HL-60/S4 treated with retinoic acid at 250 ng/mL for 4 days and 3 days (cell line): ENCODE data around the gene REG3G.
"Not testable (repeated sequence)": the region's sequence is repeated elsewhere in the genome, so short reads cannot be mapped to it uniquely, and the experiment has no call there.

Experiments used
- in situ Hi-C: fragments of 300-500 bp; cut with MboI; formaldehyde crosslinking; loops from 2 replicates; pipeline ENCODE4 v1.7.0; 2022; ENCODE audit warnings: low sequenced_read_pairs

REG3G gene

GRCh38 chr2:79011496-79011895, 14.0 kb upstream of the REG3G start:
- in situ Hi-C loops = no loop called here

- in situ Hi-C loops = no loop called here
These were observed 11.9 kb upstream of the REG3G start for GRCh38 chr2:79013629-79014028.

GRCh38 chr2:79016342-79016741, 9.2 kb upstream of the REG3G start:
- in situ Hi-C loops = no loop called here

- in situ Hi-C loops = no loop called here
These were observed 559 bp downstream of the REG3G start for GRCh38 chr2:79026061-79026460.

- in situ Hi-C loops = no loop called here
These were observed 14.4 kb downstream of the REG3G start for GRCh38 chr2:79039944-79040343.

- in situ Hi-C loops = no loop called here
These were observed 15.5 kb downstream of the REG3G start for GRCh38 chr2:79041032-79041448.

GRCh38 chr2:79053486-79053885, 28.0 kb downstream of the REG3G start:
- in situ Hi-C loops = not testable (repeated sequence)

GRCh38 chr2:79054769-79055168, 29.3 kb downstream of the REG3G start:
- in situ Hi-C loops = not testable (repeated sequence)

- in situ Hi-C loops = no loop called here
These were observed 39.7 kb downstream of the REG3G start for GRCh38 chr2:79065201-79065600.

- in situ Hi-C loops = no loop called here
These were observed 45.6 kb downstream of the REG3G start for GRCh38 chr2:79071078-79071477.
